Femur (tissue), 1 donor: Measurements from ENCODE around the gene CASKIN2.
A peak's percentile ranks its signal among the peaks of the same experiment; 100 is the strongest.

Experiments
- DNase-seq: peaks from one replicate; pipeline ENCODE4 v3.0.0-alpha.2; 2017

The CASKIN2 gene, protein sequence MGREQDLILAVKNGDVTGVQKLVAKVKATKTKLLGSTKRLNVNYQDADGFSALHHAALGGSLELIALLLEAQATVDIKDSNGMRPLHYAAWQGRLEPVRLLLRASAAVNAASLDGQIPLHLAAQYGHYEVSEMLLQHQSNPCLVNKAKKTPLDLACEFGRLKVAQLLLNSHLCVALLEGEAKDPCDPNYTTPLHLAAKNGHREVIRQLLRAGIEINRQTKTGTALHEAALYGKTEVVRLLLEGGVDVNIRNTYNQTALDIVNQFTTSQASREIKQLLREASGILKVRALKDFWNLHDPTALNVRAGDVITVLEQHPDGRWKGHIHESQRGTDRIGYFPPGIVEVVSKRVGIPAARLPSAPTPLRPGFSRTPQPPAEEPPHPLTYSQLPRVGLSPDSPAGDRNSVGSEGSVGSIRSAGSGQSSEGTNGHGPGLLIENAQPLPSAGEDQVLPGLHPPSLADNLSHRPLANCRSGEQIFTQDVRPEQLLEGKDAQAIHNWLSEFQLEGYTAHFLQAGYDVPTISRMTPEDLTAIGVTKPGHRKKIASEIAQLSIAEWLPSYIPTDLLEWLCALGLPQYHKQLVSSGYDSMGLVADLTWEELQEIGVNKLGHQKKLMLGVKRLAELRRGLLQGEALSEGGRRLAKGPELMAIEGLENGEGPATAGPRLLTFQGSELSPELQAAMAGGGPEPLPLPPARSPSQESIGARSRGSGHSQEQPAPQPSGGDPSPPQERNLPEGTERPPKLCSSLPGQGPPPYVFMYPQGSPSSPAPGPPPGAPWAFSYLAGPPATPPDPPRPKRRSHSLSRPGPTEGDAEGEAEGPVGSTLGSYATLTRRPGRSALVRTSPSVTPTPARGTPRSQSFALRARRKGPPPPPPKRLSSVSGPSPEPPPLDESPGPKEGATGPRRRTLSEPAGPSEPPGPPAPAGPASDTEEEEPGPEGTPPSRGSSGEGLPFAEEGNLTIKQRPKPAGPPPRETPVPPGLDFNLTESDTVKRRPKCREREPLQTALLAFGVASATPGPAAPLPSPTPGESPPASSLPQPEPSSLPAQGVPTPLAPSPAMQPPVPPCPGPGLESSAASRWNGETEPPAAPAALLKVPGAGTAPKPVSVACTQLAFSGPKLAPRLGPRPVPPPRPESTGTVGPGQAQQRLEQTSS (N-terminal part only)

GRCh38 chr17:75515496-75516254 lies at the start of gene CASKIN2:
Gene CASKIN2 (minus strand): TSS chr17:75515537. CDS start chr17:75513804, 1,733 bp downstream.
- peak; percentile 97 for DNase-seq

GRCh38 chr17:75565066-75565465 lies 49.7 kb upstream of the CASKIN2 start:
- no peak for DNase-seq

DNA sequence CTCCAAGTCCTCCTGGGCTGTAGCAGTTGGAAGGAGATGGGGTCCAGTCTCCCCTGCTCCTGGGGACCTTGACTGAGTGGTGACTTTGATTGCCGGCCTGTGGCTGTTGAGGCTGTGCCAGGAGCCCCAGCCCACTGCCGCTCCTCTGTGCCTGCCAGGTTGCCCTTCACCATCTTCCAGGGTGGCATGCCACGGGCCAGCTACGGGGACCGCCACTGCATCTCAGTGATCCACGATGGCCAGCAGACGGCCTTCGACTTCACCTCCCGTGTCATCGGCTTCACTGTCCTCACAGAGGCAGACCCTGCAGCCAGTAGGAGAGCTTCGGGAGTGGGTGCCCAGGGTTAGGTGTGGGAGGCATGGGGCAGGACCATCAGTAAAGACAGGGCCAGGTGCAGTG lies 48.9 kb upstream of the CASKIN2 start:
- no peak for DNase-seq

DNA sequence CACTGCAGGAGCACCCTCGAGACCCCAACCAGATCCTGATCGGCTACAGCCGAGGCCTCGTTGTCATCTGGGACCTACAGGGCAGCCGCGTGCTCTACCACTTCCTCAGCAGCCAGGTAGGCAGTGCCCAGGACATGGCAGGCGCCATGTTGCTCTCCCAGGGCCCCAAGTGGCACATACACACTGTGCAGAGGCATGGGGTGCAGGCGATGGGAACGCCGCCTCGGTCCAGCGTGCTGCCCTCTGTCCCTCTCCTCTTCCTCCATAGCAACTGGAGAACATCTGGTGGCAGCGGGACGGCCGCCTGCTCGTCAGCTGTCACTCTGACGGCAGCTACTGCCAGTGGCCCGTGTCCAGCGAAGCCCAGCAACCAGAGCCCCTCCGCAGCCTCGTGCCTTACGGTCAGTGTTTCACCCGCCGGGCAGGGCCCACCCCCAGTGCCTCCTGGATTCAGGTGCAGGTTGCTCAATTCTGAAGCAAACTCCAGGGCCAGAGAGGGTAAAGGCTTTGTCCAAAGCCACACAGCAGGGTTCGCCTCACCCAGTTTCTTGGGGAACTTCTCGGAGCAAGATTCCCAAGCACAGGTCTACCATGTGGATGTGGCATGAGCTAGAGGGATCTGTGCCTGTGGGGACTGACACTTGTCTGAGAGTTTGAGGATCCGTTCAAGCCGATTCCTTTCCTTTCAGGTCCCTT lies 47.9 kb upstream of the CASKIN2 start:
- no peak for DNase-seq

GRCh38 chr17:75561927-75562603 lies 46.7 kb upstream of the CASKIN2 start:
- no peak for DNase-seq

DNA sequence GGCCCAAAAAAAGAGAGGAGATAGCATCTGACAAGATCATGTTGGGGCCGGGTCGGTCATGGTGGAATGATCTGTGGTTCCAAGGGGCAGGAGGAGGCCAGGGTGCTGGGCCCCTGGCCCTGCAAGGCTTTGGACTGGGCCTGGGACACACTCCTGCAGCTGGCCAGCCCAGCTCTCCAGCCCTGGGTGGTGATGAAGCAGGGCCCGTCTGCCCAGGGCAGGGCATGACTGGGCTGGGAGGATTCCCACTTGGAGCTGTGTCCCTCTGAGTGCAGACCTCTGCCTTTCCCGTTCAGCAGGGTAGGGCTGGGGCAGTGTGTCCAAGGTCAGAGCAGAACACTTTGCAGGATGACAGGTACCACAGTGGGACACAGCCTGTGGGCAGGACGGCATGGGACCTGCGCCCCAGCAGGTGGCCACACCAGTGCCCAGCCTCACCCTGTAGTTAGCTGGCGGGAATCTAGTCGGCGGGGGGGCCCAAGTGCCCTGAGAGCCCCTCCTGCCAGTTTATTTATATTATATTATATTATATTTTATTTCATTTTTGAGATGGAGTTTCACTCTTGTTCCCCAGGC lies 44.7 kb upstream of the CASKIN2 start:
- DNase-seq: no peak

GRCh38 chr17:75558666-75559530 lies 43.6 kb upstream of the CASKIN2 start:
- DNase-seq: no peak

- no peak for DNase-seq
Observed at GRCh38 chr17:75557852-75558665, 42.7 kb upstream of the CASKIN2 start.

DNA sequence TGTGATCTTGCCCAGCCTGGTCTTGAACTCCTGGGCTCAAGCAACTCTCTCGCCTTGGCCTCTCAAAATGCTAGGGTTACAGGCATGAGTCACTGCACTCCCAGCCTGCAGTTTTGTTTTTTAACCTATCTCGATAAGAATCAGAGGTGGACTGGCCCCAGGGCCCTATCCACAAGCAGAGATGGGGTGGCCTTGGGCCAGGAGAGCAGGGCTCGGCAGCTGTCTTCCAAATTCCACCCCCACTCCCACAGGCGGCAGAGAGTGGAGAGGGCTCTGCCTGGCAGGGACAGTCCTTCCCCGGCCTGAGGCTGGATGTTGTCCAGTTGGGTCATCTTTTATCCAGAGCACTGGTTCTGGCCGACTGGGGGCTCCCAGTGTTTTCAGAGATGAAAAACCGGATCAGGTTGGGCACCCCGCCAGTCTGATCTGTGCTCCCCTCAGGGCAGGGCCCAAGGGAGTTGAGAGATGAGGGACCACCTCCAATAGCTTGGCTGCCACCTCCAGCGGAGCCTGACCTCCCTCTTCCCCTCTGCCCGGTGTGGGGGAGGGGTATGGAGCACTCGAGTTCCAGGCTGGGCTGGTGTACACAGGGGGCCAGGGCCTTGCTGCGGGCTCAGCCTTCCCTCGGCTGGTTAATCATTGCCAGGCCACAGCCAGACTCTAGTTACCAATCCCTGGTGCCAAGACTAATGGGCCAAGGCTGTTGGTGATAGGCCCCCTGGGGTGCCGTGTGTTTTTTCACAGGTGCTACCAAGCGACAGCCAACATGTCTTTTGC lies 41.9 kb upstream of the CASKIN2 start:
- DNase-seq: peak; percentile 41

- no peak for DNase-seq
Observed at GRCh38 chr17:75555679-75556153, 40.4 kb upstream of the CASKIN2 start.

- DNase-seq: no peak
Observed at GRCh38 chr17:75553295-75554110, 38.2 kb upstream of the CASKIN2 start.

DNA sequence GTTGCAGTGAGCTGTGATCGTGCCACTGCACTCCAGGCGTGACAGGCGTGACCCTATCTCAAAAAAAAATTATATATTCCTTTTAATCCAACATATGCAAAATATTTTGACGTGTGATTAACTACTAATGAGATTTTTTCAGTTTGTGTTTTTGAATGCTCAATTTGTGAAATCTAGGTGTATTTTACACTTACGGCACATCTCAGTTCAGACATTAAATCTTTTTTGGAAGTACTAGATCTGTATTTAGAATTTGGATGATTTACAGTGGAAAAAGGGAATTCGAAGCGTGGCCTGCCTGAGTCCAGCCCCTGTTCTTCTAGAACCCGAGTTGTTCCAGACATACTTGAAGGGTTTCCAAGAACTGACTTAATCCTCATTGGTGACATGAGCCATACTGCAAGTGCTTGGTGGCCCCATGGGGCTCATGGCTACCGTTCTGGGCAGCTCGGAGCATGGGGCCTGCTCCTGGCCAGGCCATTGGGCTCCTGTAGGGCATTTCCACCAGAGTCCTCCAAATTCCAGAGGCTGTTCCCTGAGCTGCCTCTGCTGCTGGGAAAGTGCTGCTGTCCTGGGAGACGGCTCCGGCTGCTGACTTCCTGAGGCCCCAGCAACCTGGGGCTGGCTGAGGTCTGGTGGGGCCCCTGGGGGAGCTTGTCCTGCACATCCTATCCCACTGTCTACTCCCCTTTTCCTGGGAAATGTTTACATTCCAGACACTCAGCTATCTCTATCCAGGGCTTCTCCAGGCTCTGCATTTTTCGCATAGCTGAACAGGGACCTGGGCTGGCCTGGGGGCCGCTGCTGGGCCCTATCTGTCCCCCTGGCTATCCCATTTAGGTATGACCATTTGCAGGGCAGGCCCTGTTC lies 37.3 kb upstream of the CASKIN2 start:
- no peak for DNase-seq

DNA sequence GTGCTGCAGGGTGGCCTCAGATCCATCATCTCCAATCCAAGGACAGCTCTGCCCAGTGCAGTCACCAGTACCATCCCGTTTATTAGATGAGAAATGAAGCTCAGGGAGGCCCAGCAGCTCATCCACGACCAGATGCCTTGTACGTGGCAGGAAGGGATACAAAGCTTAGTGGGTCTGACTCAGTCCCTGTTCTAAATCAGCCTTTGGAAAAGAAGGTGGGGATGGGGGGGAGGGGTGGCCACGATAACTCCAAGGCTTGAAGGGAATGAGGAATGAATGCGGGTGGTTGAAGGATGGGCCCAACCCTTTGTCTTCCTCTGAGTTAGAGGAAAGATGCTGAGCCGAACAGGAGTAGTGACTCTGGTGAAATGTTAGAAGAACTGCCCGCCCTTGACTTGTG lies 35.9 kb upstream of the CASKIN2 start:
- DNase-seq: no peak

DNA sequence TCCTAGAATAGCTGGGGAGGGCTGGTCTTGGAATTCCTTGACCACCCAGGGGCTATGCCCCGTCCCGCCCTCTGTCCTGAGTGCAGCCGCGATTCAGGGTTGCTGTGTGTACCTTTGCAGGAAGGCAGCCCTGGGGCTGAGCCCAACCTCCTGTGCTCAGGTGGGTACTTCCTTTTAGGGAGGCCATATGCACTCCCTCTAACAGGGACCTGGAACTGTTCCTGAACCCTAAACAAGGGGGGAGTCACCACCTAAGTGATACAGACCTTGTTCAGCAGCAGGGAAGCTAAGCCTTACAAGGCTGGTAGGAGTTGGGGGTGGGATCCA lies 34.8 kb upstream of the CASKIN2 start:
- no peak for DNase-seq

- DNase-seq: peak; percentile 53
Observed at GRCh38 chr17:75549246-75550138, 34.2 kb upstream of the CASKIN2 start.
